GM12892 (cell line): Measurements from ENCODE around the gene GDPGP1.

Experiments used
- POLR2A ChIP-seq: IDR thresholded peaks from 2 replicates; pipeline ENCODE4 v1.6.1; 2011; ENCODE audit warnings: low read depth, low read length, control low read depth
- POLR2AphosphoS5 ChIP-seq: IDR thresholded peaks from 2 replicates; pipeline ENCODE4 v1.6.1; 2011; ENCODE audit warnings: low read depth, low read length, control low read depth

GRCh38 chr15:90205050-90205848 lies 28.8 kb upstream of the GDPGP1 start:
- TF ChIP-seq POLR2A (no peak), POLR2AphosphoS5 (no peak)
